ENCODE measurements around the gene MAN2B1.

The MAN2B1 gene

DNA sequence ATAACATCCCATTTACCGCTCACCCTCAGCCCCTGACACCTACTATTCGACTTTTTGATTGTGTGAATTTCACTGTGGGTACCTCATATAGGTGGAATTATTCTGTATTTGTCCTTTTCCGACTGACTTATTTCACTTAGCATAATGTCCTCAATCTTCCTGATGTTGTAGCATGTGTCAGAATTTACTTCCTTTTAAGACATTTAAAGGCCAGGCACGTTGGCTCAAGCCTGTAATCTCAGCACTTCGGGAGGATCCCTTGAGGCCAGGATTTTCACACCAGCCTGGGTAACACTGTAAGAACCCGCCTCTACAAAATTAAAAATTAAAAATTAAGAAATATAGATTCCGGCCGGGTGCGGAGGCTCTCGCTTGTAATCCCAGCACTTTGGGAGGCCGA, 68.9 kb downstream of the MAN2B1 start:
- TF ChIP-seq, protein P1, sequence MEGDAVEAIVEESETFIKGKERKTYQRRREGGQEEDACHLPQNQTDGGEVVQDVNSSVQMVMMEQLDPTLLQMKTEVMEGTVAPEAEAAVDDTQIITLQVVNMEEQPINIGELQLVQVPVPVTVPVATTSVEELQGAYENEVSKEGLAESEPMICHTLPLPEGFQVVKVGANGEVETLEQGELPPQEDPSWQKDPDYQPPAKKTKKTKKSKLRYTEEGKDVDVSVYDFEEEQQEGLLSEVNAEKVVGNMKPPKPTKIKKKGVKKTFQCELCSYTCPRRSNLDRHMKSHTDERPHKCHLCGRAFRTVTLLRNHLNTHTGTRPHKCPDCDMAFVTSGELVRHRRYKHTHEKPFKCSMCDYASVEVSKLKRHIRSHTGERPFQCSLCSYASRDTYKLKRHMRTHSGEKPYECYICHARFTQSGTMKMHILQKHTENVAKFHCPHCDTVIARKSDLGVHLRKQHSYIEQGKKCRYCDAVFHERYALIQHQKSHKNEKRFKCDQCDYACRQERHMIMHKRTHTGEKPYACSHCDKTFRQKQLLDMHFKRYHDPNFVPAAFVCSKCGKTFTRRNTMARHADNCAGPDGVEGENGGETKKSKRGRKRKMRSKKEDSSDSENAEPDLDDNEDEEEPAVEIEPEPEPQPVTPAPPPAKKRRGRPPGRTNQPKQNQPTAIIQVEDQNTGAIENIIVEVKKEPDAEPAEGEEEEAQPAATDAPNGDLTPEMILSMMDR (IDR thresholded peaks at IDR 0.05; ENCODE audit: low read depth, low read length) = no peak
- TF ChIP-seq EZH2phosphoT487 (IDR thresholded peaks at IDR 0.05; ENCODE audit: low read depth) = no peak
- H3K4me3 ChIP-seq (ENCODE audit: low read length) = no peak overlapping the region
- no peak overlapping the region for H3K9ac ChIP-seq (ENCODE audit: low read length)
- H3K4me1 ChIP-seq (ENCODE audit: low read length) = no peaks in the 10 kb centered on the region
- H3K36me3 ChIP-seq (replicated peaks; ENCODE audit: low read depth, low read length) = peaks cover 25% of the 10 kb centered on the region
- H3K4me2 ChIP-seq (ENCODE audit: low read length) = no peak overlapping the region
- no peaks in the 10 kb centered on the region for H3K27me3 ChIP-seq (ENCODE audit: low read depth, low read length)
- H3K79me2 ChIP-seq (ENCODE audit: low read length) = no peaks in the 10 kb centered on the region
- H3K27ac ChIP-seq (ENCODE audit: low read length) = no peak overlapping the region
- H4K20me1 ChIP-seq (ENCODE audit: insufficient read depth, low read length) = 0 out of 2 replicates have a peak, but pooled peaks cover 4% of the 10 kb centered on the region
- H3K9me3 ChIP-seq (ENCODE audit: insufficient read depth, low read length) = no peaks in the 10 kb centered on the region
- H2AFZ ChIP-seq (ENCODE audit: low read depth, low read length) = no peak overlapping the region

DNA sequence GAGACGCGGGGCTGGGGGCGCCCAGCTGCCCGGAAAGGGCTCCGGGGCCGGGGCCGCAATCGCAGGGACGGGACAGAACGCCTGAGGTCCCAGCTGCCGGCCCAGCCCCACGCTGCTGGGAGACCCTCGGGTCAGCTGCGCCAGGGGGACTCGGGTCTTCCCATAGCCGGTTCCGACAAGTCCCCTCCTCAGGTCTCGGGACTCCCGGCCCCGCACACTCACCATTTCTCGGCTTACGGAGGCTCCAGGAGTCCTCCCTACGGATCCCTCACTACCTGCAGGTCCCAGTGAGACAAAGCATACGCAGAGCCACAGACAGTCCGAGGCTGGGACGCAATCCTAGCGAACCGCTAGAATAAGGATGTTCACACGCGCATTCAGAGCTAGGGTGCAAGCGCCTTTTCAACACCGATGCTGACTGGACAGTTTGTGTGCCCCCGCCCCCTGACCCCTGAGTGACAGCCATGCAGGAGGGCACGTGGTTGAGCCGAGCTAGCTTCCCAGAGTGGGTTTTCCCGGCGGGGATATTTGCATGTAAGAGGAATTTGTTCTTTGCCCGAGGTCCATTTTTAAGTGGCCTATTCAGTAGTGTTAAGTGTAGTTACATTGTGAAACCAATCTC, 69.5 kb downstream of the MAN2B1 start:
- H3K27me3 ChIP-seq (ENCODE audit: low read depth, low read length) = no peaks in the 10 kb centered on the region
- H3K27ac ChIP-seq (ENCODE audit: low read length) = no peak overlapping the region
- no peaks in the 10 kb centered on the region for H3K9me3 ChIP-seq (ENCODE audit: insufficient read depth, low read length)
- no peak overlapping the region for H3K9ac ChIP-seq (ENCODE audit: low read length)
- 0 out of 2 replicates have a peak, but pooled peaks cover 4% of the 10 kb centered on the region for H4K20me1 ChIP-seq (ENCODE audit: insufficient read depth, low read length)
- H3K79me2 ChIP-seq (ENCODE audit: low read length) = no peaks in the 10 kb centered on the region
- H3K36me3 ChIP-seq (replicated peaks; ENCODE audit: low read depth, low read length) = peaks cover 20% of the 10 kb centered on the region
- H3K4me3 ChIP-seq (ENCODE audit: low read length) = no peak overlapping the region
- H3K4me2 ChIP-seq (ENCODE audit: low read length) = no peak overlapping the region
- TF ChIP-seq EZH2phosphoT487 (IDR thresholded peaks at IDR 0.05; ENCODE audit: low read depth) = no peak
- TF ChIP-seq, protein P1 (IDR thresholded peaks at IDR 0.05; ENCODE audit: low read depth, low read length) = no peak
- H2AFZ ChIP-seq (ENCODE audit: low read depth, low read length) = no peak overlapping the region
- H3K4me1 ChIP-seq (ENCODE audit: low read length) = no peaks in the 10 kb centered on the region
